D721Med (cell line): ENCODE data around the gene RAET1E.
"Not testable (repeated sequence)": the region's sequence is repeated elsewhere in the genome, so short reads cannot be mapped to it uniquely, and the experiment has no call there.

Source experiments
- DNase-seq: peaks from one replicate; pipeline ENCODE4 v3.0.0; 2011; ENCODE audit warnings: low spot score; ENCODE audit not compliant: insufficient read length
- FAIRE-seq: peaks from 2 replicates; lab custom pipeline; 2011; peaks lifted over from hg19 to GRCh38; lab: Jason Lieb, UNC
- TF ChIP-seq, protein P1 (sequence below): IDR thresholded peaks from 2 replicates; pipeline ENCODE4 v1.5.1; 2012; ENCODE audit warnings: mild to moderate bottlenecking, control low read depth; ENCODE audit not compliant: insufficient read depth; ENCODE audit errors: missing control alignments

The RAET1E gene

GRCh38 chr6:149919834-149920225 lies 21.9 kb upstream of the RAET1E start:
- TF ChIP-seq, protein P1, sequence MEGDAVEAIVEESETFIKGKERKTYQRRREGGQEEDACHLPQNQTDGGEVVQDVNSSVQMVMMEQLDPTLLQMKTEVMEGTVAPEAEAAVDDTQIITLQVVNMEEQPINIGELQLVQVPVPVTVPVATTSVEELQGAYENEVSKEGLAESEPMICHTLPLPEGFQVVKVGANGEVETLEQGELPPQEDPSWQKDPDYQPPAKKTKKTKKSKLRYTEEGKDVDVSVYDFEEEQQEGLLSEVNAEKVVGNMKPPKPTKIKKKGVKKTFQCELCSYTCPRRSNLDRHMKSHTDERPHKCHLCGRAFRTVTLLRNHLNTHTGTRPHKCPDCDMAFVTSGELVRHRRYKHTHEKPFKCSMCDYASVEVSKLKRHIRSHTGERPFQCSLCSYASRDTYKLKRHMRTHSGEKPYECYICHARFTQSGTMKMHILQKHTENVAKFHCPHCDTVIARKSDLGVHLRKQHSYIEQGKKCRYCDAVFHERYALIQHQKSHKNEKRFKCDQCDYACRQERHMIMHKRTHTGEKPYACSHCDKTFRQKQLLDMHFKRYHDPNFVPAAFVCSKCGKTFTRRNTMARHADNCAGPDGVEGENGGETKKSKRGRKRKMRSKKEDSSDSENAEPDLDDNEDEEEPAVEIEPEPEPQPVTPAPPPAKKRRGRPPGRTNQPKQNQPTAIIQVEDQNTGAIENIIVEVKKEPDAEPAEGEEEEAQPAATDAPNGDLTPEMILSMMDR: no peak
- DNase-seq: no peak
- no peak for FAIRE-seq

DNA sequence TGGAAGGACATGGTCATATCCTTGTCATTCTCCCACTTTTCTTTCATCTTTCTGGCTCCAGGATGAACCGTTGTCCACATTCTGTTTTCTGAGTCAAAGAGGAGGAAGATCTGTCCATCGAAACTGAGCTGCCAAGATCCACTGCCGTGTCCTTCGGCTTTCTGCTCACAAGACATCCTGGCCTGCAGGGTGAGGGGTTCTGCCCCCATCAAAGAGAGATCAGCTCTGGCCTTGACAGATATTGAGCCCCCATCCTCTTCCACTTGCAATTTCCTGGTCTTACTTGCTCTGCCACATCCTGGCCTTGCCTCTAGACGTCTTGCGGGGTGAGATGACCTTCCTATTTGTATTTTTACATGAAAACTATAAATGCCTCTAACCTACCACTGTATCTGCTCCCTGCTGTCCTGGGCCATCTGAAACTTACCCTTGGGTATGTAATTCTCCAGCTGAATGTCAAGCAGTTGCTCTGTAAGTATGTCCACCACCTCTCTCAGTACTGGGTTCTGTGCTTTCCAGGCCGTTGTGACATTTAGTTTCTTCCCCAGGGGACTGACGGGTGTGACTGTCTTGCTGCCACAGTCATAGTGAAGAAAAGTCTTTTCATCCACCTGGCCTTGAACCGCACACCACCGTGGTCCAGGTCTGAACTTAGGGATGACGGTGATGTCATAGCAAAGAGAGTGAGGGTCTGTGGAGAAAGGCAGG lies 21.4 kb upstream of the RAET1E start:
- FAIRE-seq, DNase-seq: not testable (repeated sequence)

- DNase-seq: no peak
- FAIRE-seq: no peak
- TF ChIP-seq, protein P1: no peak
These were observed 20.4 kb upstream of the RAET1E start for GRCh38 chr6:149918151-149918905.

- TF ChIP-seq, protein P1: no peak
- DNase-seq: no peak
- FAIRE-seq: no peak
These were observed 19.8 kb upstream of the RAET1E start for GRCh38 chr6:149917679-149918078.

DNA sequence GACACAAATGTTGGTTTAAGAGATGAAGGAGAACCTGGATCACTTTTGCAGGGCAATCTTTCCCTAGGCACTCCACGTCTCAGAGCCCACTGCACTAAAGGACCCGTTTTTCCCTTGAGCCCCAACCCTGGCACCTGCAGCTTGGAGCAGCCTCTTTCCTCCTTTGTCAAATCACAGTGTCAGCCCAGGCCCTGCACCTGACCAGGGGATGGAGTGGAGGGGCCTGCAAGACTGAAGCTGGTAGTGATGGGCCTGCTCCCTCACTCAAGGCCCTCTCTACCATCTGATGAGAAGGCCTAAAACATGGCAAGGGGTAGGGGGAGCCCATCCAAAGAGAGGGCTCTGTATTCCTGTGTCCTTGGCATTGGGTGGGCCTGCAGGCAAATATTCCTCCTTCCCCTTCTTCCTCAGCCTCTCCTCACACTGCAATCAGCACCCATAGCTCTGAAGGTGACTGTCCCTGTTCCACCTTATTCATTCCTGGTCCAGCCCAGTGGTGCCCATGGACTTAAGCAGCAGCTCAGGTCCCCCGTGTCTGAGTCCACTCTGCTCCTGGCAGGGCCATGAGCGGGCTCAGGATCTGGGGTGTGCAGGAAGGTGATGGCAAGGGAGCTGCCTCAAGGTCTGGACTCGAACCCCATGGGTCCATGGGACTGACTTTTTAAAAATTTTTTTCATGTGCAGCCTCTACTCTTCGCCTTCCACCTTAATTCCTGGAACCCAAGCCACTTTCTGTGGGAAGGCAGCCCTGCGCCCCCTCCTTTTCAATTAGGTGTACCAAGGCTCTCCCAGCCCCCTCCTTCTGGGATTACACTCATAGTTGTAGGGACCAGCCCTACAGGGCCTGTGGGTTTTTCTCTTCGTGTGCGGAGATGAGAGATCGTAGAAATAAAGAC lies 18.3 kb upstream of the RAET1E start:
- DNase-seq: no peak
- no peak for FAIRE-seq
- TF ChIP-seq, protein P1: no peak

- DNase-seq (no peak), FAIRE-seq (no peak)
- TF ChIP-seq, protein P1: no peak
These were observed 15.8 kb upstream of the RAET1E start for GRCh38 chr6:149913540-149914240.

DNA sequence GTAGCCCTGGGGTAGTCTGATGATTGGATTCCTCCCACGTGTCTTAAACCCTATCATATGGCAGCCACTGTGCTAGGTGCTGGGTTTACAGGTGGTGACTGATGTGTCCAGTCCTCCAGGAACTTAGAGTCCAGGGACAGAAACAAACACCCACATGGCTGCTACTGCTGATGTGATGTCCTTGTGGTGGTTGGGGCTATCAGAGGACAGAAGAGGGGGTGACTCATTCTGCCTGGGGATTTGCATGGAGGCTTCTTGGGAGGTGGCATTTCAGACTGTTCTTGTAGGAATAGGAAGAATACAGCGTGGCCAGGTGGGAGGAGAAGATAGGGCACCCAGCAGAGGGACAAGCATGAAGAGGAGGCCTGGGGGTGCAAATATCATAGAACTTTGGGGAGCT lies 15.2 kb upstream of the RAET1E start:
- TF ChIP-seq, protein P1: no peak
- no peak for FAIRE-seq
- DNase-seq: no peak

- not testable (repeated sequence) for FAIRE-seq
These were observed 14.8 kb upstream of the RAET1E start for GRCh38 chr6:149912680-149913079.

More at GRCh38 chr6:149912680-149913079, 14.8 kb upstream of the RAET1E start:
- DNase-seq: not testable (repeated sequence)
